ENCODE measurements around the gene MRTFB.
A peak's percentile ranks its signal among the peaks of the same experiment; 100 is the strongest.
"Not testable (repeated sequence)": the region's sequence is repeated elsewhere in the genome, so short reads cannot be mapped to it uniquely, and the experiment has no call there.

Gene MRTFB

GRCh38 chr16:14043278-14043677, 27.8 kb upstream of the MRTFB start:
- Histone ChIP-seq H3K9me3 (ENCODE audit: insufficient read depth, low read depth, low read length) (no peaks in the 10 kb centered on the region), H3K36me3 (ENCODE audit: insufficient read depth, low read length) (no peaks in the 10 kb centered on the region), H3K4me3 (ENCODE audit: low read length) (no peak overlapping the region), H3K4me1 (ENCODE audit: insufficient read depth, low read length) (no peaks in the 10 kb centered on the region), H3K9ac (ENCODE audit: low read depth, low read length) (no peak overlapping the region), H3K27me3 (ENCODE audit: insufficient read depth, low read length) (no peaks in the 10 kb centered on the region), H3K27ac (ENCODE audit: low read depth, low read length) (no peak overlapping the region)
- WGBS: 93% methylated on average over 6 of the region's 6 CpGs

GRCh38 chr16:14043793-14044192, 27.3 kb upstream of the MRTFB start:
- Histone ChIP-seq H3K9me3 (ENCODE audit: insufficient read depth, low read depth, low read length) (no peaks in the 10 kb centered on the region), H3K27ac (ENCODE audit: low read depth, low read length) (no peak overlapping the region), H3K9ac (ENCODE audit: low read depth, low read length) (no peak overlapping the region), H3K4me1 (ENCODE audit: insufficient read depth, low read length) (no peaks in the 10 kb centered on the region), H3K27me3 (ENCODE audit: insufficient read depth, low read length) (no peaks in the 10 kb centered on the region), H3K4me3 (ENCODE audit: low read length) (no peak overlapping the region), H3K36me3 (ENCODE audit: insufficient read depth, low read length) (no peaks in the 10 kb centered on the region)
- 93% methylated on average over 6 of the region's 6 CpGs for WGBS

- peaks cover 21% of the 10 kb centered on the region for H3K4me1 ChIP-seq (ENCODE audit: insufficient read depth, low read length)
- 90% methylated on average over 6 of the region's 6 CpGs for WGBS
- H3K27me3 ChIP-seq (ENCODE audit: insufficient read depth, low read length); H3K27ac ChIP-seq (ENCODE audit: low read depth, low read length); H3K4me3 ChIP-seq (ENCODE audit: low read length); H3K9me3 ChIP-seq (ENCODE audit: insufficient read depth, low read depth, low read length); H3K36me3 ChIP-seq (ENCODE audit: insufficient read depth, low read length); H3K9ac ChIP-seq (ENCODE audit: low read depth, low read length): not testable (repeated sequence)
Measured at GRCh38 chr16:14047121-14047859, 23.8 kb upstream of the MRTFB start.

GRCh38 chr16:14050291-14051027, 20.7 kb upstream of the MRTFB start:
- H3K4me3 ChIP-seq (ENCODE audit: low read length): no peak overlapping the region
- H3K27me3 ChIP-seq (ENCODE audit: insufficient read depth, low read length): no peaks in the 10 kb centered on the region
- H3K27ac ChIP-seq (ENCODE audit: low read depth, low read length): peak overlapping the region; percentile 37
- peaks cover 21% of the 10 kb centered on the region for H3K4me1 ChIP-seq (ENCODE audit: insufficient read depth, low read length)
- no peaks in the 10 kb centered on the region for H3K9me3 ChIP-seq (ENCODE audit: insufficient read depth, low read depth, low read length)
- no peaks in the 10 kb centered on the region for H3K36me3 ChIP-seq (ENCODE audit: insufficient read depth, low read length)
- 27% methylated on average over 10 of the region's 10 CpGs for WGBS
- H3K9ac ChIP-seq (ENCODE audit: low read depth, low read length): peak overlapping the region; percentile 34; the same call in 1 of the 2 replicates

GRCh38 chr16:14051103-14051729, 19.9 kb upstream of the MRTFB start:
- WGBS: 83% methylated on average over 5 of the region's 5 CpGs
- Histone ChIP-seq H3K27ac (ENCODE audit: low read depth, low read length) (peak overlapping the region; percentile 37; the same call in 1 of the 2 replicates), H3K4me3 (ENCODE audit: low read length) (no peak overlapping the region), H3K27me3 (ENCODE audit: insufficient read depth, low read length) (no peaks in the 10 kb centered on the region), H3K4me1 (ENCODE audit: insufficient read depth, low read length) (peaks cover 21% of the 10 kb centered on the region), H3K36me3 (ENCODE audit: insufficient read depth, low read length) (no peaks in the 10 kb centered on the region), H3K9ac (ENCODE audit: low read depth, low read length) (peak overlapping the region; percentile 34; the same call in 1 of the 2 replicates), H3K9me3 (ENCODE audit: insufficient read depth, low read depth, low read length) (0 out of 2 replicates have a peak, but pooled peaks cover under 1% of the 10 kb centered on the region)

- Histone ChIP-seq H3K4me1 (ENCODE audit: insufficient read depth, low read length) (peaks cover 1% of the 10 kb centered on the region; the same call in 1 of the 2 replicates), H3K27me3 (ENCODE audit: insufficient read depth, low read length) (no peaks in the 10 kb centered on the region), H3K36me3 (ENCODE audit: insufficient read depth, low read length) (no peaks in the 10 kb centered on the region), H3K4me3 (ENCODE audit: low read length) (no peak overlapping the region), H3K9me3 (ENCODE audit: insufficient read depth, low read depth, low read length) (peaks cover 10% of the 10 kb centered on the region; the same call in 1 of the 2 replicates), H3K9ac (ENCODE audit: low read depth, low read length) (no peak overlapping the region), H3K27ac (ENCODE audit: low read depth, low read length) (no peak overlapping the region)
- 98% methylated on average over 5 of the region's 5 CpGs for WGBS
Measured at GRCh38 chr16:14056970-14057369, 14.1 kb upstream of the MRTFB start.

- Histone ChIP-seq H3K9ac (ENCODE audit: low read depth, low read length) (no peak overlapping the region), H3K4me1 (ENCODE audit: insufficient read depth, low read length) (no peaks in the 10 kb centered on the region), H3K4me3 (ENCODE audit: low read length) (no peak overlapping the region), H3K27ac (ENCODE audit: low read depth, low read length) (no peak overlapping the region), H3K9me3 (ENCODE audit: insufficient read depth, low read depth, low read length) (peaks cover 10% of the 10 kb centered on the region; the same call in 1 of the 2 replicates), H3K36me3 (ENCODE audit: insufficient read depth, low read length) (no peaks in the 10 kb centered on the region), H3K27me3 (ENCODE audit: insufficient read depth, low read length) (no peaks in the 10 kb centered on the region)
- 94% methylated on average over 10 of the region's 10 CpGs for WGBS
Measured at GRCh38 chr16:14057878-14058382, 13.2 kb upstream of the MRTFB start.

- 92% methylated on average over 1 of the region's 1 CpG for WGBS
- Histone ChIP-seq H3K9ac (ENCODE audit: low read depth, low read length) (no peak overlapping the region), H3K27ac (ENCODE audit: low read depth, low read length) (no peak overlapping the region), H3K9me3 (ENCODE audit: insufficient read depth, low read depth, low read length) (peaks cover 4% of the 10 kb centered on the region; the same call in 1 of the 2 replicates), H3K36me3 (ENCODE audit: insufficient read depth, low read length) (no peaks in the 10 kb centered on the region), H3K27me3 (ENCODE audit: insufficient read depth, low read length) (no peaks in the 10 kb centered on the region), H3K4me3 (ENCODE audit: low read length) (no peak overlapping the region), H3K4me1 (ENCODE audit: insufficient read depth, low read length) (no peaks in the 10 kb centered on the region)
Measured at GRCh38 chr16:14061732-14062259, 9.3 kb upstream of the MRTFB start.

GRCh38 chr16:14062261-14062660, 8.9 kb upstream of the MRTFB start:
- H3K4me1 ChIP-seq (ENCODE audit: insufficient read depth, low read length): no peaks in the 10 kb centered on the region
- no peaks in the 10 kb centered on the region for H3K9me3 ChIP-seq (ENCODE audit: insufficient read depth, low read depth, low read length)
- no peak overlapping the region for H3K9ac ChIP-seq (ENCODE audit: low read depth, low read length)
- no peak overlapping the region for H3K4me3 ChIP-seq (ENCODE audit: low read length)
- no peak overlapping the region for H3K27ac ChIP-seq (ENCODE audit: low read depth, low read length)
- 85% methylated on average over 7 of the region's 7 CpGs for WGBS
- H3K27me3 ChIP-seq (ENCODE audit: insufficient read depth, low read length): no peaks in the 10 kb centered on the region
- H3K36me3 ChIP-seq (ENCODE audit: insufficient read depth, low read length): no peaks in the 10 kb centered on the region

GRCh38 chr16:14063618-14064581, 7.2 kb upstream of the MRTFB start:
- no peak overlapping the region for H3K9ac ChIP-seq (ENCODE audit: low read depth, low read length)
- H3K4me1 ChIP-seq (ENCODE audit: insufficient read depth, low read length): no peaks in the 10 kb centered on the region
- H3K36me3 ChIP-seq (ENCODE audit: insufficient read depth, low read length): no peaks in the 10 kb centered on the region
- H3K9me3 ChIP-seq (ENCODE audit: insufficient read depth, low read depth, low read length): no peaks in the 10 kb centered on the region
- WGBS: 91% methylated on average over 6 of the region's 6 CpGs
- no peak overlapping the region for H3K27ac ChIP-seq (ENCODE audit: low read depth, low read length)
- H3K4me3 ChIP-seq (ENCODE audit: low read length): no peak overlapping the region
- no peaks in the 10 kb centered on the region for H3K27me3 ChIP-seq (ENCODE audit: insufficient read depth, low read length)

Data from HUES64 (cell line).